Activated CD4-positive, alpha-beta T cell treated with anti-CD3 and anti-CD28 coated beads, Interleukin-2, amount 10 ng/mL, durations not matched to agents 24 days and 14 days (primary cell): Measurements from ENCODE around the gene PRR36. TPM values are rescaled to one million over a fixed set of nuclear protein-coding genes. Genes with fewer than 3 reads are reported as not detected.
"Not testable (repeated sequence)": the region's sequence is repeated elsewhere in the genome, so short reads cannot be mapped to it uniquely, and the experiment has no call there.

Experiments used
- DNase-seq: peaks from one replicate; pipeline ENCODE4 v3.0.0; 2022
- H3K27ac Mint-ChIP-seq: one replicate; pipeline ENCODE4 v1.8.0; 2022; ENCODE audit warnings: mild to moderate bottlenecking, mixed read lengths
- H3K27me3 Mint-ChIP-seq: one replicate; pipeline ENCODE4 v1.8.0; 2022; ENCODE audit warnings: mixed read lengths
- H3K36me3 Mint-ChIP-seq: one replicate; pipeline ENCODE4 v1.8.0; 2022; ENCODE audit warnings: low read depth, mild to moderate bottlenecking, mixed read lengths
- H3K4me1 Mint-ChIP-seq: one replicate; pipeline ENCODE4 v1.8.0; 2021; ENCODE audit warnings: mixed read lengths
- H3K4me3 Mint-ChIP-seq: one replicate; pipeline ENCODE4 v1.8.0; 2022; ENCODE audit warnings: mild to moderate bottlenecking, moderate library complexity, mixed read lengths
- H3K9me3 Mint-ChIP-seq: one replicate; pipeline ENCODE4 v1.8.0; 2021; ENCODE audit warnings: mixed read lengths
- intact Hi-C: fragments of 100-400 bp; cut with micrococcal nuclease; formaldehyde crosslinking; loops from one replicate; pipeline ENCODE4 v1.15.1; 2023
- total RNA-seq: library from RNA; stranded (reverse); gene quantifications from 2 replicates; pipeline ENCODE4 v1.2.3, GENCODE V29; 2022

The PRR36 gene
- total RNA-seq, 1 donor from 2014 or later: 0.21 TPM

DNA sequence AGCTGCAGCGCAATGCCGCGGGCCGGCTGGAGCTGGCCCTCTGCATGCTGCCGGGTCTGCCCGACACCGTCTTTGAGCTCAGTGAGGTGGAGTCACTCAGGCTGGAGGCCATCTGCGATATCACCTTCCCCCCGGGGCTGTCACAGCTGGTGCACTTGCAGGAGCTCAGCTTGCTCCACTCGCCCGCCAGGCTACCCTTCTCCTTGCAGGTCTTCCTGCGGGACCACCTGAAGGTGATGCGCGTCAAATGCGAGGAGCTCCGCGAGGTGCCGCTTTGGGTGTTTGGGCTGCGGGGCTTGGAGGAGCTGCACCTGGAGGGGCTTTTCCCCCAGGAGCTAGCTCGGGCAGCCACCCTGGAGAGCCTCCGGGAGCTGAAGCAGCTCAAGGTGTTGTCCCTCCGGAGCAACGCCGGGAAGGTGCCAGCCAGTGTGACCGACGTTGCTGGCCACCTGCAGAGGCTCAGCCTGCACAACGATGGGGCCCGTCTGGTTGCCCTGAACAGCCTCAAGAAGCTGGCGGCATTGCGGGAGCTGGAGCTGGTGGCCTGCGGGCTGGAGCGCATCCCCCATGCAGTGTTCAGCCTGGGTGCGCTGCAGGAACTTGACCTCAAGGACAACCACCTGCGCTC is 25.7 kb upstream of the PRR36 start:
- Mint-ChIP-seq H3K4me1 (peaks cover 17% of the 10 kb centered on the region), H3K27ac (no peak overlapping the region), H3K9me3 (no peaks in the 10 kb centered on the region), H3K36me3 (peaks cover 8% of the 10 kb centered on the region), H3K27me3 (peaks cover 3% of the 10 kb centered on the region), H3K4me3 (no peak overlapping the region)
- peak; percentile 58 for DNase-seq
- intact Hi-C loops: no loop called here

DNA sequence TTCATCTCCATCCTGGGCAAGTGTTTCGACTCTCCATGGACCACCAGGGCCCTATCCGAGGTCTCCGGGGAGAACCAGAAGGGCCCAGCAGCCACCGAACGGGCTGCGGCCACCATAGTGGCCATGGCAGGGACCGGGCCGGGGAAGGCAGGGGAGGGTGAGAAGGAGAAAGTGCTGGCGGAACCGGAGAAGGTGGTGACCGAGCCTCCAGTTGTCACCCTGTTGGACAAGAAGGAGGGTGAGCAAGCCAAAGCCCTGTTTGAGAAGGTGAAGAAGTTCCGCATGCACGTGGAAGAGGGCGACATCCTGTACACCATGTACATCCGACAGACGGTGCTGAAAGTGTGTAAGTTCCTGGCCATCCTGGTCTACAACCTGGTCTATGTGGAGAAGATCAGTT is 24.8 kb upstream of the PRR36 start:
- Mint-ChIP-seq H3K27me3 (peaks cover 3% of the 10 kb centered on the region), H3K9me3 (no peaks in the 10 kb centered on the region), H3K4me3 (no peak overlapping the region), H3K4me1 (peaks cover 12% of the 10 kb centered on the region), H3K27ac (no peak overlapping the region), H3K36me3 (peaks cover 3% of the 10 kb centered on the region)
- DNase-seq: peak; percentile 54
- intact Hi-C loops: no loop called here

DNA sequence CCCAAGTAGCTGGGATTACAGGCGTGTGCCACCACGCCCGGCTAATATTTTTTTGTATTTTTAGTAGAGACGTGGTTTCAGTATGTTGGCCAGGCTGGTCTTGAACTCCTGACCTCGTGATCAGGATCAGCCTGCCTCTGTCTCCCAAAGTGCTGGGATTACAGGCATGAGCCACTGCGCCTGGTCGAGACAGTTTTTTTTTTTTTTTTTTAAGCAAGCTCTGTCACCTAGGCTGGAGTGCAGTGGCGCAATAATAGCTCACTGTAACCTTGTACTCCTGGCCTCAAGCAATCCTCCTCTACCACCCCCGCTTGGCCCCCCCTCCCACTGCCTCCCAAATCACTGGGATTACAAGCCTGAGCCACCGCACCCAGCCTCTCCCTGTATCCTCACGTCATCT is 23.1 kb upstream of the PRR36 start:
- no peaks in the 10 kb centered on the region for H3K36me3 Mint-ChIP-seq
- H3K27me3 Mint-ChIP-seq: no peaks in the 10 kb centered on the region
- no peaks in the 10 kb centered on the region for H3K9me3 Mint-ChIP-seq
- intact Hi-C loops: no loop called here
- DNase-seq: no peak
- H3K4me1 Mint-ChIP-seq: no peaks in the 10 kb centered on the region
- no peak overlapping the region for H3K27ac Mint-ChIP-seq
- H3K4me3 Mint-ChIP-seq: no peak overlapping the region

DNA sequence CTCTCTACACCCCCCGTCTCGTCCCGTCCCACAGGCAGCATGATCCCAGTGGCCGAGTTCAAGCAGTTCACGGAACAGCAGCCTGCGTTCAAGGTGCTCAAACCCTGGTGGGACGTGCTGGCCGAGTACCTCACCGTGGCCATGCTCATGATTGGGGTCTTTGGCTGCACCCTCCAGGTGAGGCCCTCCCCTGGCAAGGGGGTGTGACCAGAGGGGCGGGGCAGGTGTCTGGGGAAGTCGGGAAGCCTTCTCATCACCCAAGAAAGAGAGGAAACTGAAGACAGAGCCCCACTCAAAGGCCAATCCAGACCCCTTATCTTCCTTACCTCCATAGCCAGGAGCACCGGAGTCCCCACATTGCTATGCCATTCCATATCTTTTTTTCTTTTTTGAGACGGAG is 21.4 kb upstream of the PRR36 start:
- no peaks in the 10 kb centered on the region for H3K27me3 Mint-ChIP-seq
- no peak overlapping the region for H3K27ac Mint-ChIP-seq
- no peaks in the 10 kb centered on the region for H3K9me3 Mint-ChIP-seq
- no peak overlapping the region for H3K4me3 Mint-ChIP-seq
- no peaks in the 10 kb centered on the region for H3K4me1 Mint-ChIP-seq
- no peak for DNase-seq
- intact Hi-C loops: no loop called here
- H3K36me3 Mint-ChIP-seq: no peaks in the 10 kb centered on the region

DNA sequence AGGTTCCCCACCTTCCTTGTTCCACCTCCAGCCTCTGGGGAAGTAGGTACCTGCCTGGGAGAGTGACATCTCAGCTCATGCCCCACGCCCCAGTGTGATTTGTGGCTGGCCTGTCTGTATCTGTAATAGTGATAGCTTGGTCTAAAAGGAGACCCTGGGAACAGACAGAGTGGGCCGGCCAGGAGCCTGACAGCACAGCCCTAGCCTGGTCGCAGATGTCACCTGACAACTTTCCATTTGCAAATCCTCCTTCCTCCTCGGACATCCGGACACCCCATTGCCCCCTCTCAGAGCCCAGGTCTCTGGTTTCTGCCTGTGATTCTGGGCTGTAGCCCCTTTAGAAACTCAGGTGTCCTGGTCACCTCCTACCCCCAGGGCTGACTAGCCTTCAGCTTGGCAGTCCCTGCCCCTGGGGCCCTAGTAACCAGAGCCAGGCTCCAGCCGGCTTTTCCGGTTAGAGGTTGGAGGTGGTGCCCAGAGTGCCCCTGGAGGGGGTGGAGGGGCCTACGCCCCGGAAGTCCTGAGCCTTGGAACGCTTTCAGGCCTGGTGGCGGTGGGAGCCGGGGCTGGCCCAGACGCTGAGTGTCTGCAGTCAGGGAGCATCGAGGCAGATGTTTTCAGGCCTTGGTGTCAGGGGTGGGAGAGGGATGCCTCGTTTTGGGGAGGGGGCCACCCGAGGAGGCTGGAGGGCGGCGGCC is 20.6 kb upstream of the PRR36 start:
- intact Hi-C loops: no loop called here
- Mint-ChIP-seq H3K9me3 (no peaks in the 10 kb centered on the region), H3K27ac (no peak overlapping the region), H3K4me3 (no peak overlapping the region), H3K36me3 (no peaks in the 10 kb centered on the region), H3K4me1 (no peaks in the 10 kb centered on the region), H3K27me3 (peaks cover 3% of the 10 kb centered on the region)
- DNase-seq: no peak

DNA sequence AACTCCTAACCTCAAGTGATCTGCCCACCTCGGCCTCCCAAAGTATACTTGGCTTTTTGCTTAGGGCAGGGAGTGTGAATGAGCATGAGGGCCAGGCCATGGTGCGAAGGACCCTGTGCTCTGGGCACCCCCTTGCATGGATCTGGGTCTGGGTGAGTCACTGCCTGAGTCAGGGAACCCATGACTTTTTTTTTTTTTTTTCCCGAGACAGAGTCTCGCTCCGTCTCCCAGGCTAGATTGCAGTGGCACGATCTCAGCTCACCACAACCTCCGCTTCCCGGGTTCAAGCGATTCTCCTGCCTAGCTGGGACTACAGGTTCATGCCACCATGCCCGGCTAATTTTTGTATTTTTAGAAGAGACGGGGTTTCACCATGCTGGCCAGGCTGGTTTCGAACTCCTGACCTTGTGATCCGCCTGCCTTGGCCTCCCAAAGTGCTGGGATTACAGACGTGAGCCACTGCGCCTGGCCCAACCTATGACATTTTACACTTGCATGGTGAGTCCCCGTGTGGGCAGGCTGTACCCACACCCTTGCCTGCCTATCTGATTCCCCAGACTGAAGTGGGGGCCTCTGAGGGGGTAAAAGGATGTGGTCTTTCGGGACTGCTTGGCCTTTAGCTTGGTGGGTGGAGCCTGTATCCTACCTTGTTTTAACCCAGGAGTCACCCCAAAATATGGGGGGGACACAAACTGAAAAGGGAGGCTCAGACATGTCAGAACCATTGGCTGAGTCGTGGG is 19.3 kb upstream of the PRR36 start:
- H3K27me3 Mint-ChIP-seq, H3K36me3 Mint-ChIP-seq, H3K4me1 Mint-ChIP-seq, intact Hi-C loops, H3K27ac Mint-ChIP-seq, DNase-seq, H3K4me3 Mint-ChIP-seq, H3K9me3 Mint-ChIP-seq: not testable (repeated sequence)

DNA sequence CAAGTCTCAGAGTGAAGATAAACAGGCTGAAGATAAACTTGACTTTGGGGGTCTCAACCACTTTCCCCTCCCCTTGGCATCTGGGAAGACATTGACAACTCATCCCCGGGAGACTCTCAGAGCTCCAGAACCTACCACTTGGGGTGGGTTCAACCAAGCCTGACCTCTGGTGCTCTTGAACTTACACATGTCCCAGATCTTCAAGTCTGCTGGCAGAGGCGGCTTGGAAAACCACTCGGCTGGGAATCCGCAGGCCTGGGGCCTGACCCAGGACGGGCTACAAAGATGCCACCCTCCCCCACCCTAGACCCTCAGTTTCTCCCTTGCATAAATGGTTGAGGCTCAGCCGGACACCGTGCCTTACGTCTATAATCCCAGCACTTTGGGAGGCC is 14.6 kb upstream of the PRR36 start:
- Mint-ChIP-seq H3K27ac (no peak overlapping the region), H3K27me3 (peaks cover 8% of the 10 kb centered on the region), H3K4me1 (peaks cover 2% of the 10 kb centered on the region), H3K9me3 (no peaks in the 10 kb centered on the region), H3K36me3 (no peaks in the 10 kb centered on the region), H3K4me3 (no peak overlapping the region)
- DNase-seq: no peak
- intact Hi-C loops: no loop called here

DNA sequence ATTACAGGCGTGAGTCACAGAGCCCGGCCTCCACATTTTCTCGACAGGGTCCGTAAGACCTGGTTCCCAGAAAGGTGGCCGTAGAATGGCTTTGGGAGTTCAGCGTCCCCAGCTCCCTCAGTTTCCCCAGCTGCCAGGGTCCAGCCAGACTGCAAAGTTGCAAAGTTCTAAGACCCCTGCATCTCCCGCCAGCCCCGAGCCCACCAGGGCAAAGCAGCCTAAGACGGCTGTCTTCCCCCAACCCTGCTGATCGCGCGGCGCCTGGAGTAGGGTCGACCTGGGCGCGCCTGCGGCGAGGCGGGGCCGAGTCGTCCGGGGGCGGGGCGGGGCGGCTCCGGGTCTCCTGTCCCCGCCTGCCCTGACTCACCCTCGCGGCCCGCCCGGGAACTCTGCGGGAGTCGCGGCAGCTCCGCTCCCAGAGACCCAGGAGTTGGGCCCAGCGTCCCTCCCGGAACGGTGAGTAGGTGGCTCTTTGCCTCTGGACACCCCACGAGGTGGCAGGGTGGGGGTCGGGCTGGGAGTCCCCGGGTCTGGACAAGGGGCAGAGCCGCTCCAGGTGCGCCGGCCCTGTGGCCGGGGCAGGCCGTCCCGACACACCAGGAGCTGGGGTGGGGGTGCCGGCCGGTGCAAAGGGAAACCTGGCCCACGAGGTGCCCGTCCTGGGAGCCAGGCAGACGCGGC is 14.1 kb upstream of the PRR36 start, which contains the start of gene LRRC8E:
TSS of gene LRRC8E (plus strand) at position 366 of the 681 bp plus-strand sequence. CDS start 7,094 bp downstream, outside the sequence.
- DNase-seq: peak; percentile 79
- H3K4me3 Mint-ChIP-seq: no peak within 1 kb of the TSS
- no peaks in the 10 kb centered on the region for H3K9me3 Mint-ChIP-seq
- intact Hi-C loops: no loop called here
- H3K27ac Mint-ChIP-seq: no peak within 1 kb of the TSS
- peaks cover 8% of the 10 kb centered on the region for H3K27me3 Mint-ChIP-seq
- H3K36me3 Mint-ChIP-seq: no peaks in the 10 kb centered on the region
- peaks cover 3% of the 10 kb centered on the region for H3K4me1 Mint-ChIP-seq

DNA sequence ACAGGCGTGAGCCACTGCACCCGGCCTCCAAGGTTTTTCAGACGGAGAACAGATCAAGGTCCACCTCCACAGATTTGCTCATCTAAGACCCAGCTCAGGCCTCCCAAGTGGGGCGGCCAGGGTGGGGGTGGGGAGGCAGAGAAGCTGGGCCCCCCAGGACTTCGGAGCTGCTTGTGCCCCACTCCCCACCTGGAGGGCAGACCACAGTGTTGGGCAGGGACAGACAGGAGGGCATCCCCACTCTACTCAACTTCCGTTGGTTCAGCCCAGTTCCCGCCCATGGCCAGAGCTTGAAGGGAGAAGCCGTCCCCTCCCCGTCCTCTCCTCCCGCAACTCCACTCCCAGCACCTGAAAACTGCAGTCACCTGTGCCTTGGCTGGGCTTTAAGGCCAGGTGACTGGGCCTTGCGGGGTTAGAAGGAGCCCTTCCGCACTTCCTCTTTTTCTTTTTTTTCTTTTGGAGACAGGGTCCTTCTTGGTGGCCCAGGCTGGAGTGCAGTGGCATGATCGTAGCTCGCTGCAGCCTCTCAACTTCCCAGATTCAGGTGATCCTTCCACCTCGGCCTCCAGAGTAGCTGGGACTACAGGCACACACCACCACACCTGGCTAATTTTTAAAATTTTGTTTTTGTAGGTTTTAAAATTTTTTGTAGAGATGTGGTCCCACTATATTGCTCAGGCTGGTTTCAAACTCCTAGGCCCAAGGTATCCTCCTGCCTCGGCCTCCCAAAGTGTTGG is 13.4 kb upstream of the PRR36 start:
- Mint-ChIP-seq H3K27ac (no peak overlapping the region), H3K4me1 (peaks cover 3% of the 10 kb centered on the region), H3K36me3 (no peaks in the 10 kb centered on the region), H3K9me3 (no peaks in the 10 kb centered on the region), H3K4me3 (no peak overlapping the region), H3K27me3 (peaks cover 8% of the 10 kb centered on the region)
- no peak for DNase-seq
- intact Hi-C loops: no loop called here

DNA sequence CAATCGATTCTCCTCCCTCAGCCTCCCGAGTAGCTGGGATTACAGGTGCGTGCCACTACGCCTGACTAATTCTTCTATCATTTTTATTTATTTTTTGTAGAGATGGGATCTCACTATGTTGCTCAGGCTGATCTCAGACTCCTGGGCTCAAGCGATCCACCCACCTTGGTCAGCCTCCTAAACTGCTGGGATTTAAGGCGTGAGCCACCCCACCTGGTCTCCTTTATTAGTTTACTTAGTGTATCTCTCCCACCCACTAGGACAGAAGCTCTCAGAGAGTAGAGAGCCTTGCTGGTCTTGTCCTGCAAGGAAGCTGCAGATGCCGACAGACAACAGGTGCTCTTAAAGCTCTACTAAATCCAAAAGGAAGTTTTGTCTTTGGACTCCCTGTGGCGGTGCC is 11.6 kb upstream of the PRR36 start:
- intact Hi-C loops: no loop called here
- peaks cover 8% of the 10 kb centered on the region for H3K27me3 Mint-ChIP-seq

DNA sequence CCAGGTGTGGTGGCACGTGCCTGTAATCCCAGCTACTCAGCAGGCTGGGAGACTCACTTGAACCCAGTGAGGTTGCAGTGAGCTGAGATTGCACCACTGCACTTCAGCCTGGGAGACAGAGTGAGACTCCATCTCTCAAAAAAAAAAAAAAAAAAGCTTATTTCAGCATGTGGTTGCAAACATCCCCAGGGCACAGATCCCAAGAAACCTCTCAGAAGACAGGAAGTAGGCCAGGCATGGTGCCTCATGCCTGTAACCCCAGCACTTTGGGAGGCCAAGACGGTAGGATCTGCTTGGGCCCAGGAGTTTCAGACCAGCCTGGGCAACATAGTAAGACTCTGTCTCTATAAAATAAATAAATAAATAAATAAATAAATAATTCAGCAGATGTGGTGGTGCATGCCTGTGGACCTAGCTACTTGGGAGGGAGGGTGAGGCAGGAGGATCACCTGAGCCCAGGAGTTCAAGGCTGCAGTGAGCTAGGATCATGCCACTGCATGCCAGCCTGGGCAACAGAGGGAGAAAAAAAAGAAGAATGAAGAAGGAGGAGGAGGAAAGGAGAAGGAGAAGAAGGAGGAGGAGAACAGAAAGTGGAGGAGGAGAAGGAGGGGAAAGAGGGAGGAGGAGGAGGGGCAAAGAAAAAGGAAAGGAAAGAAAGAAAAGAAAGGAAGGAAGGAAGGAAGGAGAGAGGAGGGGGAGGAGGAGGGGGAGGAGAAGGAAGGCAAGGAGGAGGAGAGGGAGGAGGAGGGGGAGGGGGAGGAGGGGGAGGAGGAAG is 9.8 kb upstream of the PRR36 start:
- Mint-ChIP-seq H3K4me1 (peaks cover 3% of the 10 kb centered on the region), H3K9me3 (no peaks in the 10 kb centered on the region), H3K27me3 (peaks cover 5% of the 10 kb centered on the region), H3K36me3 (no peaks in the 10 kb centered on the region), H3K27ac (no peak overlapping the region), H3K4me3 (no peak overlapping the region)
- intact Hi-C loops: no loop called here
- no peak for DNase-seq

More for the DNA sequence above, 11.6 kb upstream of the PRR36 start:
- Mint-ChIP-seq H3K27ac (no peak overlapping the region), H3K36me3 (no peaks in the 10 kb centered on the region), H3K4me1 (peaks cover 3% of the 10 kb centered on the region), H3K9me3 (no peaks in the 10 kb centered on the region), H3K4me3 (no peak overlapping the region)
- no peak for DNase-seq

DNA sequence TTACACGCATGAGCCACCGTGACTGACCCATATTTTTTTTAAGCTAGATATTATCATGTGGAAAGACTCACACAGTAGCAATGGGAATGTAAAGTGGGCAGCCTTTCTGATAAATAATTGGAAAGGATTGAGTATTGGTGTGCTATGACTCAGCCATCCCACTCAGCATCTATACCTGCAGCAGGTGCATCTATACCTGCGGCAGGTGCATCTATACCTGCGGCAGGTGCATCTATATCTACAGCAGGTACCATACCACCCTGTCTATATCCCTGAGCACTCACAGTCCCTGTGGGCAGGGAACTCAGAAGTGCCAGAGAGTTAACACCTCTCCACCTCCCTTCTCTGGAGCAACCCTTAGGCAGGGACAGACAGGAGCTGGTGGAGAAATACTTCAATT is 8.9 kb upstream of the PRR36 start:
- no peak overlapping the region for H3K4me3 Mint-ChIP-seq
- H3K27me3 Mint-ChIP-seq: peaks cover 2% of the 10 kb centered on the region
- intact Hi-C loops: no loop called here
- no peaks in the 10 kb centered on the region for H3K9me3 Mint-ChIP-seq
- peaks cover 3% of the 10 kb centered on the region for H3K4me1 Mint-ChIP-seq
- H3K27ac Mint-ChIP-seq: no peak overlapping the region
- no peak for DNase-seq
- no peaks in the 10 kb centered on the region for H3K36me3 Mint-ChIP-seq

DNA sequence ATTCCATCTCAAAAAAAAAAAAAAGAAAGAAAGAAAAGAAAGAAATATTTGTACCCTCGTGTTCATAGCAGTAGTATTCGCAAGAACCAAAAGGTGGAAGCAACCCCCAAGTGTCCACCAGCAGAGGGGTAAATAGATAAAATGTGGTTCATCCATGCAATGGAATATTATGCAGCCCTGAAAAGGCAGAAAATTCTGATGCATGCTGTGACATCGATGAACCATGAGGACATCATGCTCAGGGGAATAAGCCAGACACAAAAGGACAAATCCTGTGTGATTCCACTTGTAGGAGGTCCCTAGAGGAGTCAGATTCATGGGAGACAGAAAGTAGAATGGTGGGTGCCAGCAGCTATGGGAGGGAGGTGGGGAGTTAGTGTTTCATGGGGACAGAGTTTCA is 7.7 kb upstream of the PRR36 start:
- no peaks in the 10 kb centered on the region for H3K9me3 Mint-ChIP-seq
- no peak overlapping the region for H3K4me3 Mint-ChIP-seq
- no peak for DNase-seq
- peaks cover 3% of the 10 kb centered on the region for H3K4me1 Mint-ChIP-seq
- H3K27ac Mint-ChIP-seq: no peak overlapping the region
- H3K36me3 Mint-ChIP-seq: no peaks in the 10 kb centered on the region
- intact Hi-C loops: no loop called here
- H3K27me3 Mint-ChIP-seq: no peaks in the 10 kb centered on the region
